Muscle of leg (tissue), 11 donors: ENCODE results near the gene BTBD17. TPM values are rescaled to one million over a fixed set of nuclear protein-coding genes. Genes with fewer than 3 reads are reported as not detected.

Experiments
- DNase-seq: peaks from one replicate; pipeline ENCODE4 v3.0.0; 2013
- H3K27ac ChIP-seq: one replicate; pipeline ENCODE4 v1.5.1; 2013; ENCODE audit warnings: mild to moderate bottlenecking, low read length, control low read depth
- H3K27me3 ChIP-seq: one replicate; pipeline ENCODE4 v1.6.1; 2013; ENCODE audit warnings: low read length; ENCODE audit not compliant: control insufficient read depth, insufficient read depth
- H3K36me3 ChIP-seq: one replicate; pipeline ENCODE4 v1.6.1; 2013; ENCODE audit warnings: low read length; ENCODE audit not compliant: control insufficient read depth, insufficient read depth
- H3K4me1 ChIP-seq: one replicate; pipeline ENCODE4 v1.6.1; 2013; ENCODE audit warnings: low read length; ENCODE audit not compliant: control insufficient read depth, insufficient read depth
- H3K4me3 ChIP-seq: one replicate; pipeline ENCODE4 v1.5.1; 2013; ENCODE audit warnings: low read length, control low read depth
- H3K9me3 ChIP-seq: replicated peaks from 2 replicates; pipeline ENCODE4 v1.6.1; 2013; ENCODE audit warnings: low read depth, low read length; ENCODE audit not compliant: control insufficient read depth
- WGBS: methylation state at CpG from one replicate; pipeline ENCODE4 v1.1.5; 2013; ENCODE audit warnings: missing lambda C conversion rate; ENCODE audit not compliant: insufficient coverage; 5-methylcytosine and 5-hydroxymethylcytosine counted together
- polyA plus RNA-seq, 8 donors: library from polyadenylated mRNA; unstranded; fragments of 120-200 nt; gene quantifications; one replicate each; pipeline versions ENCODE4 v1.2.1 to v1.2.3, GENCODE V29; 2013; ENCODE audit warnings: inconsistent platforms in 1 of 8, low replicate concordance in 1 of 8; ENCODE audit not compliant: insufficient read length in 8 of 8, insufficient read depth in 1 of 8
- total RNA-seq: library from RNA; stranded (reverse); fragments of 120-200 nt; gene quantifications from one replicate; pipeline ENCODE4 v1.2.4, GENCODE V29; 2013

Gene BTBD17
- total and polyA plus RNA-seq, 9 donors = 0.06 to 0.28 (median 0.11) TPM; not detected in 3

DNA sequence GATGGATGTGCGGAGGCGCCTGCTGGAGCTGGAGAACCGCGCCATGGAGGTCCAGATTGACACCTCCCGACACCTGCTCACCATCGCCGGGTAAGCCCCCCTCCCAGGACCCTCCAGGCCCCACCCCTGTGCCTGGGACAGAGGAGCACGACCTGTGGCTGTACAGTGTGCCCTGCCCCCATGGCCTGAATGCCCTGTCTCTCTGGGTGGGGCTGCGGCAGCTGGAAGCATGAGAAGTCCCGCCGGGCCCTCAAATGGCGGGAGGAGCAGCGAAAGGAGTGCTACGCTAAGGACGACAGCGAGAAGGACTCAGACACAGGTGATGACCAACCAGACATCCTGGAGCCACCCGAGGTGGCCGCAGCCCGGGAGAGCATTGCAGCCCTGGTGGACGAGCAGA, 11.2 kb downstream of the BTBD17 start:
- DNase-seq = no peak
- Histone ChIP-seq H3K27me3 (peaks cover 78% of the 10 kb centered on the region), H3K36me3 (no peaks in the 10 kb centered on the region), H3K4me3 (no peak overlapping the region), H3K4me1 (no peaks in the 10 kb centered on the region), H3K9me3 (no peaks in the 10 kb centered on the region), H3K27ac (no peak overlapping the region)
- WGBS = 73% methylated on average over 20 of the region's 20 CpGs

DNA sequence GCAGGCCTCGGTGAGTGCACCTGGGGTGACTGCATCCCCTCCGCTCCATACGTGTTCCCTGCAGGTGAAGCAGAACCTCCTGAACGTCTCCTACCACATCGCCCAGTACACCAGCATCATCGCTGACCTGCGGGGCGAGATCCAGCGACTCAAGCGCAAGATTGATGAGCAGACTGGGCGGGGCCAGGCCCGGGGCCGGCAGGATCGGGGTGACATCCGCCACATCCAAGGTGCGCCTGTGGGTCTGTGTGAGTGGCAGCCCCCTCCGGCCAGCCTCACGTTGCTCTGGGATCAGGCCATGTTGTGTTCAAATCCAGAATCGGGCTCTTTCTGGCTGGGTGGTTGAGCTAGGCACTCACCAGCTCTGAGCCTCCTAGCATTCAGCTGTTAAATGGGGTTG, 12.5 kb downstream of the BTBD17 start:
- H3K36me3 ChIP-seq = no peaks in the 10 kb centered on the region
- no peak overlapping the region for H3K4me3 ChIP-seq
- peaks cover 4% of the 10 kb centered on the region for H3K4me1 ChIP-seq
- peaks cover 67% of the 10 kb centered on the region for H3K27me3 ChIP-seq
- 68% methylated on average over 17 of the region's 19 CpGs for WGBS
- no peaks in the 10 kb centered on the region for H3K9me3 ChIP-seq
- H3K27ac ChIP-seq = no peak overlapping the region
- DNase-seq = no peak

DNA sequence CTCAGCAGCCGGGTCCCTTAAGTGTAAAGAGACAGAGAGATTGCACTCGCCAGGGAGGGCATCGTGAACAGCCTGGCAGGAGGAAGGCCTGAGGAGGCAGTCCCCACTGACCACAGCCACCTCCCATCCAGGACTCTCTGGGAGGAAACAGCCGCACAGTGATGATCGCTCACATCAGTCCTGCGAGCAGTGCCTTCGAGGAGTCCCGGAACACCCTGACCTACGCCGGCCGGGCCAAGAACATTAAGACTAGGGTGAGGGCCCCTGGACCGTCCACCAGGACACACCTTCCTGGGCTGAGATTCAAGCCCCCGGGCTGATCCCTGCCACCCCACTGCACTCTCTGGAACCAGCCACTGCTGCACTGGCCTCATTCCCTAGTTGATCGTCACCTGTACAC, 14.0 kb downstream of the BTBD17 start:
- Histone ChIP-seq H3K4me3 (no peak overlapping the region), H3K36me3 (no peaks in the 10 kb centered on the region), H3K4me1 (peaks cover 4% of the 10 kb centered on the region), H3K27me3 (peaks cover 54% of the 10 kb centered on the region), H3K27ac (no peak overlapping the region), H3K9me3 (no peaks in the 10 kb centered on the region)
- 72% methylated on average over 14 of the region's 14 CpGs for WGBS
- DNase-seq = no peak

DNA sequence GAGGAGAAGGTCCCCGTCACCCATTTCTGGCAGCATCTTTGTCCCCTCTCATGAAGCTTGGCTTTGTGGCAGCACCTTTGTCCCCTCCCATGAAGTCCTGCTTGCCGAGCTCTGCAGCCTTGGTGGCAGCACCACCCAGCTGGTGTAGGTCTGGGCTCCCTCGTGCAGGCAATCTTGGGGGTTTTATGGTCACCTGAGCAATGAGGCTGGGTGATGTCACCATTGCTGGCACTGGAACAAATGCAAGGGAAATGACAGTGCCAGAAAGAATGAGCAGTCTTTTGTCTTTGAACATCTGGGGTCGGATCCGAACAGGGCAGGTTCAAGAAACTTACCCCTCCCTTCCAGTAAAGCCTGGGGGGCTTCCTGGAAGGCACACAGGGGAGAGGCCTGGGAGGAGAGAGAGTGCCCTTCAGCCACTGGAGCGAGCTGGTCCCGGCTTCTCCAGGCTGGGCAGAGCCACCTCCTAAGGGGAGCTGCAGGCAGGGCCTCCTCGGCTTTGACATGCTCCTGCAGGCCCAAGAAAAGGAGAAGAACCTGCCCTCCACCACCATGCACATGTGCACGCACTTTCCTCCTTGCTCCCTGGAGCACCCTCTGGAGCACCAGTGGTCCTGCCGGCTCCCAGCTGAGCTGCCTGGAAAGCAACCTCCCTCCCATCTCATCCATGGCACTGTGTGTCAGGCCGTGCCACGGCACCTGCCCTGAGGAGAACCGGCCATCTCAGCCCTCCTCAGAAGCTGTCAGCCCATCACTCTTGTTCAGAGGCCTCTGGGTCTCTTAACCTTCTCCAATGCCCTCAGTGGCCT, 16.0 kb downstream of the BTBD17 start:
- Histone ChIP-seq H3K27me3 (peaks cover 34% of the 10 kb centered on the region), H3K27ac (no peak overlapping the region), H3K36me3 (no peaks in the 10 kb centered on the region), H3K4me3 (no peak overlapping the region), H3K9me3 (no peaks in the 10 kb centered on the region), H3K4me1 (peaks cover 6% of the 10 kb centered on the region)
- DNase-seq = no peak
- 75% methylated on average over 10 of the region's 13 CpGs for WGBS

DNA sequence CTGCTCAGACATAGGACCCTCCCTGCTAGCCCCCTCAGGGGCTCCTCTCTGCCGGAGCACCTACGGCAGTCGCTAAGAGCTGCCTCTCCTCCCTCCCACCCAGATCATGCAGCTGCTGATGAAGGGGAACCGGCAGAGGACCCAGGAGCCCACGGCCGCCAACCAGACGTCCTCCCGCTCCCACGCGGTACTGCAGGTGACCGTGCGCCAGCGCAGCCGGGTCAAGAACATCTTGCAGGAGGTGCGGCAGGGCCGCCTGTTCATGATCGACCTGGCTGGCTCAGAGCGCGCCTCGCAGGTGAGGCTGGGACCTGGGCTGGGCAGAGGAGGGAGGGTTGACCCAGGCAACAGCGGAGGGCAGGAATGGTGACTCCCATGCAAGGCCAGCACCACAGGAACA, 17.0 kb downstream of the BTBD17 start:
- no peak overlapping the region for H3K4me3 ChIP-seq
- H3K27ac ChIP-seq = no peak overlapping the region
- DNase-seq = no peak
- H3K27me3 ChIP-seq = peaks cover 25% of the 10 kb centered on the region
- H3K4me1 ChIP-seq = peaks cover 12% of the 10 kb centered on the region
- H3K36me3 ChIP-seq = no peaks in the 10 kb centered on the region
- WGBS = 72% methylated on average over 21 of the region's 21 CpGs
- H3K9me3 ChIP-seq = no peaks in the 10 kb centered on the region

DNA sequence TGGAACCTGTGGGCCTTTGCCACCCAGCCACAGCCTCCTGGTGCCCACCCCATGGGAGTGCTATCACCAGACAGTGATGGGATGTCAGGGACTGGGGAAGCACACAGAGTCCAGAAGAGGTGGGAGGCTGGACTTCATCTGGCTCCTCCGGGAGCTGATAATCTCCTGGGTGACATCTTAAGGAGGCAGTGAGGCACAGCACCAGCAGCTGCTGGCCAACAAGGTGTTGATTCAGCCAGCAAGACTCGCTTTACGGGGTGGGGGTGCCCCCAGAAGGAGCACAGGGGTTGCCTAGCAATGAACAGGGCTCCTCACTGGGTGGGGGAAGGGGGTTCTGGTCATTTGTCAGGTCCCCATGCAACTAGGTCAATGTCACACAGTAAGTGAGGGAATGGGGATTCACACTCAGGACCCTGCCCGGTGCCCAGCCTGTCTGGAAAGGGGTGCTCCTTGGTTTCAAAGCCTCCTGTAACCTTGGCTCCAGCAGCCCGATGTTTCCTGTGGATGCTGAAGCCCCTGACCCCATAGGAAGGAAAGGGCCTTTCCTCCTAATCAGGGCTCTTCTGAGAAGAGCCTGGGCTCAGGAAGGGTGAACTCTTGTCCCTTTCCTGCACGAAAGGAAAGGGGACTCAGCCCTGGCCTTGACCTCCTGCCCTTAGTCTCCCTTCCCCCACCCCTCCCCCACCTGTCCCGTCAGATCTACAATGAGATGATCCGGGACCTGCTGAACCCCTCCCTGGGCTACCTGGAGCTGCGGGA, 18.0 kb downstream of the BTBD17 start:
- DNase-seq = no peak
- no peak overlapping the region for H3K27ac ChIP-seq
- peaks cover 17% of the 10 kb centered on the region for H3K27me3 ChIP-seq
- no peak overlapping the region for H3K4me3 ChIP-seq
- 48% methylated on average over 6 of the region's 9 CpGs for WGBS
- H3K4me1 ChIP-seq = peaks cover 16% of the 10 kb centered on the region
- H3K36me3 ChIP-seq = no peaks in the 10 kb centered on the region
- no peaks in the 10 kb centered on the region for H3K9me3 ChIP-seq

DNA sequence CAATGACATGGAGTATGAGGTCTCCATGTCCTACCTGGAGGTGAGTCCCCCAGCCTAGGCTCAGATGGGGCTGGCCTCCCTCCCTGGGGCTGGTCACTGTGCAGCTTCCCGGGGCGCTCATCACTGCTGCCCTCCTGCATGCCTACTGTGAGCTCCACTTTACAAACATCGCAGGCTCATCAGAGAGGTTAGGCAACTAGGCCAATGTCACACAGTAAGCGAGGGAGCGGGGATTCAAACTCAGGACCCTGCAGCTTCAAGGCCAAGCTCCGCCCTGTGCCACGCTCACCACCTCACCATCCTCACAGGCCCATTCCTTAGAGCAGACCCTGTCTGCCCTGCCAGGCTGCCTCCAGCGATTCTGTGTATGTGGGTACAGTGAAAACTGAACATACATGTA, 18.5 kb downstream of the BTBD17 start:
- Histone ChIP-seq H3K27me3 (peaks cover 14% of the 10 kb centered on the region), H3K4me3 (no peak overlapping the region), H3K4me1 (peaks cover 22% of the 10 kb centered on the region), H3K27ac (no peak overlapping the region), H3K9me3 (no peaks in the 10 kb centered on the region), H3K36me3 (no peaks in the 10 kb centered on the region)
- no peak for DNase-seq
- 95% methylated on average over 4 of the region's 8 CpGs for WGBS

DNA sequence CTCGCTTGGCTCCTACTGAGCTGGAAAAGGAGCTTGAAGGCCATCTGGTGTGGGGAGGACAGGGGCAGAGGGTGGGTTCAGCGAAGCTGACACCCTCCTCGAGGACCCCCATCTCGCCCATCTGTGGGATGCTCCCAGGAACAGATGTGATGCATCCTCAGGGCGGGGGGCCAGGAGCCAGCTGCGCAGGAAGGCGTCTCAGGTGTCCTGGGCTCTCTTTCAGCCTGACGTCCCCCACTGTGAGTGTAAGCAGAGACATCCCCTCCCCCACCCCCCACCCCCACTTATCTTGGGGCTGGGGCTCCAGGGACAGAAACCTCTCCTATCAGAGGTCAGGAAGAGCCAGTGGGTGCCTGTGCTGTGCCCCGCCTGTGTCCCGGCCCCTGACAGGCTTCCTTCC, 19.4 kb downstream of the BTBD17 start:
- H3K4me1 ChIP-seq = peaks cover 30% of the 10 kb centered on the region
- H3K9me3 ChIP-seq = no peaks in the 10 kb centered on the region
- WGBS = 60% methylated on average over 6 of the region's 10 CpGs
- H3K36me3 ChIP-seq = no peaks in the 10 kb centered on the region
- peaks cover 8% of the 10 kb centered on the region for H3K27me3 ChIP-seq
- no peak overlapping the region for H3K27ac ChIP-seq
- DNase-seq = no peak
- H3K4me3 ChIP-seq = no peak overlapping the region

DNA sequence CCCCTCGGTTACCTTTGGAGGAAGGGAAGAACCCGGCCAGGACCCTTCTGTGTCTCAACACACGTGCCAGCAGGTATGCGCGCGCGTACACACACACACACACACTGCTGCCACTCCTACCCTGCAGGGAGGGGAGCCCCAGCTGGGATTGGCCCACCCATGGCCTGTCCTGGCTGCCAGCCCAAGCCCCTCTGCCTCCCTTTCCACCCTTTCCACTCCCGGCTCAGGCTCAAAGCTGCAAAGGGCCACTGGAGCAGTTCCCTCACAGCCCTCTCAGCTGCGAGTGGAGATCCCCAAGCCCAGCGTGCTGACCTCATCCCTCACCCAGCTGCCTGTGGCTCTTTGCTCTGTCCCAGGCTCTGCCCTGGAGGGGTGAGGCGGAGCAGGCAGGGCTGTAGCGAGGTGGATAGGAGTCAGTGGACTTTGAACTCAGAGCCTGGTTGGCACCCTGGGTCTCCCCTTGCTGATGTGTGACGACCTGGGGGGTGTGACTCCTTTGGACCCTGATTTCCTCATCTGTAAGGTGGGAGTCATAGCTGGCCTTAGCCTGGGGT, 21.1 kb downstream of the BTBD17 start:
- WGBS = 88% methylated on average over 3 of the region's 13 CpGs
- peak; percentile 33 for DNase-seq
- peaks cover 5% of the 10 kb centered on the region for H3K27me3 ChIP-seq

DNA sequence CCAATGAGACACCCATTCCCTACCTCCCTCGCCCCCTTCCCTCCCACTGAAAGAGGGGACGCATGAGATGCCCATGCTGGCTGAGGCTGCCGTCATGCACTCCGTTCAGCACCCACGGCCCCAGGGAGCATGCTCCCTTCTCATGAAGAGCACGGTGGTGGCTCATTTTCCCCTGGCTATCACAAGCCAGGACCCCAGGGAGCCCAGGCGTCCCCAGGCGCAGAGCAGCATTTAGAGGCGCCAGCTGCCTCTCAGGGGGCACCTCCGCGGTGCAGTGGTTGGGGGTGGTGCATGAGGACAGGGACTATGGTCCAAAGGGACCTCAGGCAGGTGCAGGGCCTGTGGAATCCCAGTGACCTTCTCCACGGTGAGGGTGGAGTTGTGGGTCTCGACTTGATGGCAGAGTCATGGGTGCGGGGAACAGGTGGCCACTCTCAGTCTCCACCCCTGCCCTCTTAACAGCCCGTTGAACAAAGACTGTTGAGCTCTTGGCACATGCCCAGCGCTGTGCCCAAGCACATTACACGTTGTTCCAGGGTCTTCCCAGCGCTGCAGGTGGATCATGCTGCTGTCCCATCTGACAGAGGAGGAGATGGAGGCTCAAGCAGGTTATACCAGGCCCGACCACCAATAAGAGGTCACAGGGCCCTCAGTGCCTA, 22.0 kb downstream of the BTBD17 start:
- Histone ChIP-seq H3K4me1 (peaks cover 30% of the 10 kb centered on the region), H3K36me3 (no peaks in the 10 kb centered on the region), H3K27me3 (peaks cover 2% of the 10 kb centered on the region), H3K9me3 (no peaks in the 10 kb centered on the region), H3K27ac (no peak overlapping the region), H3K4me3 (no peak overlapping the region)
- 81% methylated on average over 13 of the region's 19 CpGs for WGBS
- DNase-seq = no peak

More for the DNA sequence above, 21.1 kb downstream of the BTBD17 start:
- Histone ChIP-seq H3K4me1 (peaks cover 30% of the 10 kb centered on the region), H3K36me3 (no peaks in the 10 kb centered on the region), H3K27ac (no peak overlapping the region), H3K4me3 (no peak overlapping the region), H3K9me3 (no peaks in the 10 kb centered on the region)
